Keratinocyte (primary cell): ENCODE data around the gene CGREF1.

Experiments used
- EZH2 ChIP-seq: IDR thresholded peaks from one replicate; pipeline ENCODE4 v1.6.1; 2012; ENCODE audit warnings: inconsistent platforms, mild to moderate bottlenecking, low read length, moderate library complexity
- TF ChIP-seq, protein P1 (sequence below), 3 experiments: IDR thresholded peaks in 1 of 3; conservative IDR thresholded peaks in 1 of 3; optimal IDR thresholded peaks in 1 of 3; 2 replicates in 2 of 3; 3 replicates in 1 of 3; pipeline versions ENCODE3 to v1.5.1; 2011; ENCODE audit warnings: low read length in 3 of 3, mild to moderate bottlenecking in 3 of 3, moderate library complexity in 2 of 3, control low read depth in 1 of 3, inconsistent platforms in 1 of 3; ENCODE audit not compliant: insufficient read depth in 2 of 3; ENCODE audit errors: extremely low read depth in 1 of 3

DNA sequence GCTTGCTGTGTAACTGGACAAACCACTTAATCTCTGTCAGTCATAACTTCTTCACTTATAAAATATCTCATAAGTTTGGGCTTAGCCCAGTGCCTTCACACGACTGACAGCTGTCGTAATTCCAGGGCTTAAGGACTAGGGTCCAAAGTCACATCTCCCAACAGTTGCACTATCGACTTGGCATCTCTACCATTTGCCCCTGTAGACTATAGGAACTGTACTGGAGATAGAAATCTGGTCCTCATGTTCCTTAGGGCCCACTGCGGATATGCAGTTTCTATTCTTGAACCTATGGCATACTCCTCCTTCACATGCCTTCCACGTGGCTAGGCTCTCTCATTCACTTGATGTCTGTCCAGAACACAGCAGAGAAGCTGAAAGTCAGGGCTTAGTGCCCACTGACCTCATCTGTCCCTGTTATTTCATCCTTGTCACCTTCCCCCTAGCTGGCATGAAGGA is 7.4 kb upstream of the CGREF1 start:
- TF ChIP-seq EZH2 = no peak
- TF ChIP-seq, protein P1, sequence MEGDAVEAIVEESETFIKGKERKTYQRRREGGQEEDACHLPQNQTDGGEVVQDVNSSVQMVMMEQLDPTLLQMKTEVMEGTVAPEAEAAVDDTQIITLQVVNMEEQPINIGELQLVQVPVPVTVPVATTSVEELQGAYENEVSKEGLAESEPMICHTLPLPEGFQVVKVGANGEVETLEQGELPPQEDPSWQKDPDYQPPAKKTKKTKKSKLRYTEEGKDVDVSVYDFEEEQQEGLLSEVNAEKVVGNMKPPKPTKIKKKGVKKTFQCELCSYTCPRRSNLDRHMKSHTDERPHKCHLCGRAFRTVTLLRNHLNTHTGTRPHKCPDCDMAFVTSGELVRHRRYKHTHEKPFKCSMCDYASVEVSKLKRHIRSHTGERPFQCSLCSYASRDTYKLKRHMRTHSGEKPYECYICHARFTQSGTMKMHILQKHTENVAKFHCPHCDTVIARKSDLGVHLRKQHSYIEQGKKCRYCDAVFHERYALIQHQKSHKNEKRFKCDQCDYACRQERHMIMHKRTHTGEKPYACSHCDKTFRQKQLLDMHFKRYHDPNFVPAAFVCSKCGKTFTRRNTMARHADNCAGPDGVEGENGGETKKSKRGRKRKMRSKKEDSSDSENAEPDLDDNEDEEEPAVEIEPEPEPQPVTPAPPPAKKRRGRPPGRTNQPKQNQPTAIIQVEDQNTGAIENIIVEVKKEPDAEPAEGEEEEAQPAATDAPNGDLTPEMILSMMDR (optimal IDR thresholded peaks at IDR 0.05 in 1 of 3, IDR thresholded peaks at IDR 0.05 in 1 of 3, conservative IDR thresholded peaks at IDR 0.05 in 1 of 3; ENCODE audit: extremely low read depth in 1 of 3, insufficient read depth in 2 of 3, low read length in 3 of 3) = no peak
